ENCODE results near the gene MUC3A. TPM values are rescaled to one million over a fixed set of nuclear protein-coding genes. Genes with fewer than 3 reads are reported as not detected.

MUC3A gene
- total RNA-seq, 1 donor from 2014 or later, result not detected

DNA sequence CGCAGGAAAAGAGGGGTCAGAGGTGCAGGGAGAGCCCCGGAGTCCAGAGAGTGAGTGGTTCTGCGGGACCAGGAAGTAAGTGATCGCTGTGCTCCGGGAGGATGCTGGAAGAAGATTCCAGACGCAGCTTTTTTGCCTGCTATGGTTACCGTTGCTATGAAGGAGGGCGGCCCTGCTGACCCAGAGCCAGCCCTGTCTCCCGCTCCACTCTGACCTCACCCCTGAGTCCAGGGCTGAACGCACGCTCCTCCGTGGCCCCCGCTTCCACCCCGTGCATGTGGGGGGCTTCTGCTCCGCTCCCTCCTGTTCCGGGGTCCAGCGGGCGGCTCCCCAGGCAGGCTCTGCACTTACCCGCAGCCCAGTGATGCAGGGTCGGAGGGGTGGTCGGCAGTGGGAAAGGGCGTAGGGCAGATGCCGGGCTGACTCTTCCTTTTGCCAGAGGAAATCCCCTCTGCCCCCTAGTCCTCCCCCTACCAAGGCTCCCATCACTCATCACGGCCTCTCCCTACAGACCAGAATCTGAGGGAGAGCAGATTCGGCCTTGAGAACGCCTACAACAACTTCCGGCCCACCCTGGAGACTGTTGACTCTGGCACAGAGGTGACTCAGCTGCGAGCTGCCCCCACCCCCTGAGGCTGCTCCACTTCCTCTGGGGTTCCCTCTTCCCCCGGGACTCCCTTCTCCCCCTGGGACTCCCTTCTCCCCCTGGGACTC is 67.9 kb downstream of the MUC3A start:
- intact Hi-C loops (cut with micrococcal nuclease), result loop anchor here (2.0 kb wide), 1 partner anchor 50 kb away; no protein-coding TSS in a partner anchor

Other genes with a start within 250 kb of the MUC3A start
- 45.4 and 46.8 TPM in 2 replicates for gene POP7, start 243.4 kb upstream of the MUC3A start, total RNA-seq
- gene EPO, start 229.1 kb upstream of the MUC3A start, total RNA-seq, result not detected in 2 replicates
- gene ZAN, start 215.9 kb upstream of the MUC3A start, total RNA-seq, result not detected in 2 replicates
- gene EPHB4, start 122.0 kb upstream of the MUC3A start, total RNA-seq, result 1.5 and 1.7 TPM in 2 replicates
- gene SLC12A9, start 96.8 kb upstream of the MUC3A start, total RNA-seq, result 41.3 and 45.6 TPM in 2 replicates
- 27.0 and 30.8 TPM in 2 replicates for gene TRIP6, start 82.1 kb upstream of the MUC3A start, total RNA-seq
- 247 and 258 TPM in 2 replicates for gene SRRT, start 74.4 kb upstream of the MUC3A start, total RNA-seq
- gene UFSP1, start 59.8 kb upstream of the MUC3A start, total RNA-seq, result 2.9 and 3.5 TPM in 2 replicates
- gene ACHE, start 53.6 kb upstream of the MUC3A start, total RNA-seq, result 0.23 TPM in 1 of 2 replicates, not detected in the other
- gene MUC12, start 20.0 kb downstream of the MUC3A start, total RNA-seq, result 0.48 TPM in 2 replicates
- not detected in 2 replicates for gene MUC17, start 70.5 kb downstream of the MUC3A start, total RNA-seq
- gene TRIM56, start 135.9 kb downstream of the MUC3A start, total RNA-seq, result 60.0 and 61.6 TPM in 2 replicates
- 0.14 and 0.27 TPM in 2 replicates for gene SERPINE1, start 177.6 kb downstream of the MUC3A start, total RNA-seq
- 37.3 and 41.7 TPM in 2 replicates for gene AP1S1, start 204.9 kb downstream of the MUC3A start, total RNA-seq
- gene VGF, start 216.0 kb downstream of the MUC3A start, total RNA-seq, result 0.23 and 0.34 TPM in 2 replicates
- gene NAT16, start 230.8 kb downstream of the MUC3A start, total RNA-seq, result not detected in 2 replicates